ENCODE results near the gene SUOX. TPM values are rescaled to one million over a fixed set of nuclear protein-coding genes. Genes with fewer than 3 reads are reported as not detected.

Gene SUOX
- total RNA-seq, 1 experiment from 2014 or later: 13.6 TPM

Other genes with a start within 250 kb of the SUOX start
- gene SARNP, start 179.6 kb upstream of the SUOX start, total RNA-seq (2014; rRNA removed; shearing (Covaris generic)): 110 and 137 TPM in 2 replicates
- gene ORMDL2, start 179.2 kb upstream of the SUOX start, total RNA-seq (2014; rRNA removed; shearing (Covaris generic)): 25.5 and 37.1 TPM in 2 replicates
- gene DNAJC14, start 167.7 kb upstream of the SUOX start, total RNA-seq (2014; rRNA removed; shearing (Covaris generic)): 26.0 and 30.8 TPM in 2 replicates
- 4.2 and 4.4 TPM in 2 replicates for gene MMP19, start 154.3 kb upstream of the SUOX start, total RNA-seq (2014; rRNA removed; shearing (Covaris generic))
- gene PYM1, start 69.4 kb upstream of the SUOX start, total RNA-seq (2014; rRNA removed; shearing (Covaris generic)): 21.7 and 22.0 TPM in 2 replicates
- gene DGKA, start 66.1 kb upstream of the SUOX start, total RNA-seq (2014; rRNA removed; shearing (Covaris generic)): 16.9 and 23.6 TPM in 2 replicates
- gene PMEL, start 31.2 kb upstream of the SUOX start, total RNA-seq (2014; rRNA removed; shearing (Covaris generic)): 0.84 and 1.1 TPM in 2 replicates
- 54.7 and 85.4 TPM in 2 replicates for gene CDK2, start 30.4 kb upstream of the SUOX start, total RNA-seq (2014; rRNA removed; shearing (Covaris generic))
- 39.2 and 45.1 TPM in 2 replicates for gene RAB5B, start 23.2 kb upstream of the SUOX start, total RNA-seq (2014; rRNA removed; shearing (Covaris generic))
- 0.78 and 1.8 TPM in 2 replicates for gene IKZF4, start 23.8 kb downstream of the SUOX start, total RNA-seq (2014; rRNA removed; shearing (Covaris generic))
- 1,489 and 2,299 TPM in 2 replicates for gene RPS26, start 44.6 kb downstream of the SUOX start, total RNA-seq (2014; rRNA removed; shearing (Covaris generic))
- 3.0 and 5.4 TPM in 2 replicates for gene ERBB3, start 82.9 kb downstream of the SUOX start, total RNA-seq (2014; rRNA removed; shearing (Covaris generic))
- gene PA2G4, start 107.3 kb downstream of the SUOX start, total RNA-seq (2014; rRNA removed; shearing (Covaris generic)): 184 and 190 TPM in 2 replicates
- gene RPL41, start 119.4 kb downstream of the SUOX start, total RNA-seq (2014; rRNA removed; shearing (Covaris generic)): 2,792 and 3,380 TPM in 2 replicates
- gene ZC3H10, start 121.0 kb downstream of the SUOX start, total RNA-seq (2014; rRNA removed; shearing (Covaris generic)): 3.1 and 3.3 TPM in 2 replicates
- 179 and 193 TPM in 2 replicates for gene ESYT1, start 131.0 kb downstream of the SUOX start, total RNA-seq (2014; rRNA removed; shearing (Covaris generic))
- gene MYL6B, start 155.3 kb downstream of the SUOX start, total RNA-seq (2014; rRNA removed; shearing (Covaris generic)): 62.7 and 64.5 TPM in 2 replicates
- 3,182 and 3,310 TPM in 2 replicates for gene MYL6, start 161.1 kb downstream of the SUOX start, total RNA-seq (2014; rRNA removed; shearing (Covaris generic))
- gene SMARCC2, start 192.2 kb downstream of the SUOX start, total RNA-seq (2014; rRNA removed; shearing (Covaris generic)): 29.8 and 35.7 TPM in 2 replicates
- 31.4 and 37.7 TPM in 2 replicates for gene RNF41, start 224.6 kb downstream of the SUOX start, total RNA-seq (2014; rRNA removed; shearing (Covaris generic))
- 68.1 and 72.1 TPM in 2 replicates for gene NABP2, start 227.1 kb downstream of the SUOX start, total RNA-seq (2014; rRNA removed; shearing (Covaris generic))
- 0.36 TPM in 1 of 2 replicates, not detected in the other for gene SLC39A5, start 232.8 kb downstream of the SUOX start, total RNA-seq (2014; rRNA removed; shearing (Covaris generic))

Data from RPMI7951 (cell line).